Measurements from ENCODE around the gene VCL. TPM values are rescaled to one million over a fixed set of nuclear protein-coding genes. Genes with fewer than 3 reads are reported as not detected.

The VCL gene
- total RNA-seq, 4 donors from 2014 or later, result 64.1 to 113 (median 73.4) TPM

DNA sequence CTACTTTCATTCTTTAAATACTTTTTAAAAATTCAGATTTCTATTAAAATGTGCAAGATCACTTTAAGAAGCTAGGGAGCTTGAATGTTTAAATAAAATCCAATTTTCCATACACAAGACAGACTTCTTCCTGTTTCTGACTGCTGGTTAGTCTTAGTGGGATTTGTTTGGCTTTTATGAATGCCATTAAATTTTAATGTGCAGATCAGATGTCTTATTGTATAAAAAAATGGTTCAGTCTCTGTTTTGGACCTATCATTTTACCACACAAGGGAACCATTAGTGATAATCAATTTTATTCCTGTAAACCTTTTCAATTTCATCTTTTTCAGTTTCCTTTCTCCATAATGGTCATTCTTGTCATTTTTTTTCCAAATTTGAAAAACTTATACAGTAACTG lies 63.2 kb downstream of the VCL start:
- no peak for TF ChIP-seq CTCF (IDR thresholded peaks at IDR 0.05; ENCODE audit: low read depth)

DNA sequence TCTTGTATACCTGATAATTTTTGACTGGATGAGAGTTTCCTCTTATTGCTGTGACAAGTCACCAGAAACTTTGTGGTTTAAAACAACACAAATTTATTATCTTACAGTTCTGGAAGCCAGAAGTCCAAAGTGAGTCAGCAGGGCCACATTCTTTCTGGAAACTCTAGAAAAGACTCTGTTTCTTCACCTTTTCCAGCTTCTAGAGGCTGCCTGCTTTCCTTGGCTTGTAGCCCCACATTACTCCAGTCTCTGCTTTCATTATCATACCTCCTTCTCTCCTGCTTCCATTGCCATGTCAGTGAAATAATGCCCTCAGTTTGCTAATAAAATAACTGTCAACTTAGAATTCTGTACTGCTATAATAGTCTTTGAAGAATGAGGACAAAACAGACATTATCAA lies 65.3 kb downstream of the VCL start:
- no peak for TF ChIP-seq CTCF (IDR thresholded peaks at IDR 0.05; ENCODE audit: low read depth)

DNA sequence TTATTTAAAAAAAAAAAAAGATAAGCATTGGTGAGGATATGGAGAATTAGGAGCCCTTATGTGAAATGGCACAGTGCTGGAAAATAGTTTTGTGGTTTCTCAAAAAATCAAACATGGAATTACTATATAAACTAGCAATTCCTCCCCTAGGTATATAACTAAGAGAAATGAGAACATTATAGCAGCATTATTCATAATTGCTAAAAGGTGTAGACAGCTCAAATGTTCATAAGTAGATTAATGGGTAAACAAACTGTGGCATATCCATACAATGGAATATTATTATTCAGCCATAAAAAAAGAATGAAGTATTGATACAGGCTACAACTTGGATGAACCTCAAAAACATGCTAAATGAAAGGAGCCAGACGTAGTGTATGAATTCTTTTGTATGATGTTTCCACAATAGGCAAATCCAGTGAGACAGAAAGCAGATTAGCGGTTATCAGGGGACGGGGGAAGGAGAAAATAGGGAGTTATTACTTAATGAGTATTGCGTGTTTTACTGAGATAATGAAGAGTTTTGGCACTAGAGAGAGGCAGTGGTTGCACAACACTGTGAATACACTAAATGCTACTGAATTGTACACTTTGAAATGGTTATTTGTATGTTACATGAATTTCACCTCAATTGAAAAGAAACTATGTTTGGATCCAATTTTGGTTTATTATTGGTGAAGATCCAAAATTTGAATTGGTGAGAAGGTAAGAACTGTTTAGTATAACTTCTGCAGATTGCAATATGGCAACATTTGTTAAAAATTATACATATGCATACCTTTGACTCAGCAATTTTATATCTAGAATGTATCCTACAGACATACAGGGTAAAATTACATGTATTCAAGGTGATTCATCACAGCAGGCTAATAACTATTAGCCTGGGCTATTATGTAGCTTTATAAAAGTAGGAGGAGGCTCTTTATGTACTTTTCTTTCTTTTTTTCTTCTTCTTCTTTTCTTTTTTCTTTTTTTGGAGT lies 69.7 kb downstream of the VCL start:
- TF ChIP-seq CTCF (IDR thresholded peaks at IDR 0.05; ENCODE audit: low read depth), result no peak

- no peak for TF ChIP-seq CTCF (IDR thresholded peaks at IDR 0.05; ENCODE audit: low read depth)
These were observed 73.2 kb downstream of the VCL start for GRCh38 chr10:74071157-74071556.

DNA sequence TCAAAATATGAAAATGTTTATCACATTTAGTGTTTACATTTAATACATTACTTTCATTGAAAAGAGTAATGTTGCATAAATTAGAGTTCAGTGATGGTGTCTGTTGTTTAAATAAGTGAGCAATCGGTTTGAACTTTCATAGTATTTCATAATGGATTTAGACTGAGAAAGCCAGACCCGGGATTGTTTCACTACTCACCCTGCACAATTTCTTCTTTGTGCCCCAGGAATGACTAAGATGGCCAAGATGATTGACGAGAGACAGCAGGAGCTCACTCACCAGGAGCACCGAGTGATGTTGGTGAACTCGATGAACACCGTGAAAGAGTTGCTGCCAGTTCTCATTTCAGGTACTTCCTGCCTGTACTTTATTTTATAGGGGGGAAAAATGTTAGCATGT lies 74.6 kb downstream of the VCL start:
- no peak for TF ChIP-seq CTCF (IDR thresholded peaks at IDR 0.05; ENCODE audit: low read depth)

- TF ChIP-seq CTCF (IDR thresholded peaks at IDR 0.05; ENCODE audit: low read depth), result no peak
These were observed 78.0 kb downstream of the VCL start for GRCh38 chr10:74075906-74076305.

DNA sequence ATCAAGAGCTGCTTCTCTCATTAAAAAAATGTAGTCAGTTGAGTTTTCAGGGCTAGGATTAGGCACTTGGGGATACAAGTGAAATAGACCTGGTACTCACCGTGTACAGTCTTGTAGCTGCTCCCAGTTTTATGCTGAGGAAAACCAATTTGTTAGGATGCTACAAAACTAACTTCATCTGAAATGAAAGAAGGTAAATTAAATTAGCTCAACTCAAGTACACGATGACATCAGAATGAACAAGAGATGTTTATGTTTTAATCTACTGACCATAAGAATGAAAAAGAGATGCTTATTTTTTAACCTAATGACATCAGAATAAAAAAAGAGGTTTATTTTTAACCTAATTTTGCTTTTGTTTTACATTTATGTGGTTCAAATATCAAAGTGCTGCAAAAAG lies 79.0 kb downstream of the VCL start:
- no peak for TF ChIP-seq CTCF (IDR thresholded peaks at IDR 0.05; ENCODE audit: low read depth)

All from subcutaneous adipose tissue (tissue), 4 donors.